SK-N-SH treated with all-trans-retinoic acid at 6 μM for 48 hours (cell line): ENCODE data around the gene SMAD9.

Source experiments
- ATAC-seq: fragments of 200-7000 bp; cut with Tn5 transposase; 3 replicates; pipeline ENCODE4 v1.9.1; 2020; ENCODE audit warnings: mild to moderate bottlenecking, moderate library complexity
- ARNTL ChIP-seq: fragments of 450-650 bp; formaldehyde crosslinking; IDR thresholded peaks from 2 replicates; pipeline ENCODE4 v1.5.0; 2020; ENCODE audit warnings: low read depth, mild to moderate bottlenecking, moderate library complexity, borderline replicate concordance
- BACH2 ChIP-seq: fragments of 250-450 bp; sonication (Bioruptor Pico); IDR thresholded peaks from 2 replicates; pipeline ENCODE4 v1.9.0; 2021; ENCODE audit warnings: mild to moderate bottlenecking, borderline replicate concordance
- CSDC2 ChIP-seq: fragments of 250-450 bp; sonication (Bioruptor Pico); IDR thresholded peaks from 2 replicates; pipeline ENCODE4 v1.5.0; 2020; ENCODE audit warnings: mild to moderate bottlenecking, moderate library complexity
- CSRNP3 ChIP-seq: fragments of 250-450 bp; sonication (Bioruptor Pico); IDR thresholded peaks from 2 replicates; pipeline ENCODE4 v1.5.1; 2021; ENCODE audit warnings: mild to moderate bottlenecking, moderate library complexity
- ESRRG ChIP-seq: fragments of 250-450 bp; sonication (Bioruptor Pico); IDR thresholded peaks from 2 replicates; pipeline ENCODE4 v1.6.1; 2021; ENCODE audit warnings: mild to moderate bottlenecking
- GLIS3 ChIP-seq: fragments of 250-450 bp; sonication (Bioruptor Pico); IDR thresholded peaks from 2 replicates; pipeline ENCODE4 v1.5.0; 2020; ENCODE audit warnings: mild to moderate bottlenecking, moderate library complexity
- ISL1 ChIP-seq: fragments of 250-450 bp; sonication (Bioruptor Pico); IDR thresholded peaks from 2 replicates; pipeline ENCODE4 v2.1.2; 2022; ENCODE audit warnings: mild to moderate bottlenecking, moderate library complexity
- OSR1 ChIP-seq: fragments of 250-450 bp; sonication (Bioruptor Pico); IDR thresholded peaks from 2 replicates; pipeline ENCODE4 v1.8.0; 2022; ENCODE audit warnings: moderate library complexity, mild to moderate bottlenecking, inconsistent platforms
- PPARA ChIP-seq: fragments of 250-450 bp; sonication (Bioruptor Pico); IDR thresholded peaks from 2 replicates; pipeline ENCODE4 v1.5.0; 2020; ENCODE audit warnings: mild to moderate bottlenecking, borderline replicate concordance
- RARB ChIP-seq: fragments of 250-450 bp; sonication (Bioruptor Pico); IDR thresholded peaks from 2 replicates; pipeline ENCODE4 v1.8.0; 2021; ENCODE audit warnings: mild to moderate bottlenecking, moderate library complexity
- SNAI2 ChIP-seq: fragments of 250-450 bp; sonication (Bioruptor Pico); IDR thresholded peaks from 2 replicates; pipeline ENCODE4 v1.5.0; 2020; ENCODE audit warnings: mild to moderate bottlenecking, moderate library complexity
- TCF4 ChIP-seq: fragments of 250-450 bp; sonication (Bioruptor Pico); IDR thresholded peaks from 2 replicates; pipeline ENCODE4 v1.8.0; 2021; ENCODE audit warnings: mild to moderate bottlenecking, moderate library complexity, borderline replicate concordance
- TOX ChIP-seq: fragments of 250-450 bp; sonication (Bioruptor Pico); IDR thresholded peaks from 2 replicates; pipeline ENCODE4 v1.8.0; 2021; ENCODE audit warnings: mild to moderate bottlenecking, moderate library complexity, borderline replicate concordance
- ZC3H10 ChIP-seq: fragments of 250-450 bp; sonication (Bioruptor Pico); IDR thresholded peaks from 2 replicates; pipeline ENCODE4 v1.5.1; 2021; ENCODE audit warnings: mild to moderate bottlenecking, moderate library complexity
- ZFP3 ChIP-seq: fragments of 250-450 bp; sonication (Bioruptor Pico); IDR thresholded peaks from 2 replicates; pipeline ENCODE4 v1.5.0; 2020; ENCODE audit warnings: mild to moderate bottlenecking, moderate library complexity
- ZFP30 ChIP-seq: fragments of 450-650 bp; formaldehyde crosslinking; IDR thresholded peaks from 2 replicates; pipeline ENCODE4 v1.5.0; 2022; ENCODE audit warnings: mild to moderate bottlenecking, moderate library complexity
- ZNF565 ChIP-seq: fragments of 450-650 bp; formaldehyde crosslinking; conservative IDR thresholded peaks from 2 replicates; pipeline ENCODE4 v1.5.0; 2020; ENCODE audit warnings: low read depth, mild to moderate bottlenecking, moderate library complexity
- ZNF70 ChIP-seq: fragments of 450-650 bp; formaldehyde crosslinking; IDR thresholded peaks from 2 replicates; pipeline ENCODE4 v1.5.0; 2020; ENCODE audit warnings: mild to moderate bottlenecking, moderate library complexity
- ZNF8 ChIP-seq: fragments of 450-650 bp; formaldehyde crosslinking; IDR thresholded peaks from 2 replicates; pipeline ENCODE4 v1.5.0; 2020; ENCODE audit warnings: mild to moderate bottlenecking, moderate library complexity
- TF ChIP-seq, protein P1 (sequence below): fragments of 250-450 bp; sonication (Bioruptor Pico); IDR thresholded peaks from 2 replicates; pipeline ENCODE4 v1.8.0; 2021; ENCODE audit warnings: low read depth, mild to moderate bottlenecking, moderate library complexity, borderline replicate concordance
- TF ChIP-seq, protein P2 (sequence below): fragments of 250-450 bp; sonication (Bioruptor Pico); IDR thresholded peaks from 2 replicates; pipeline ENCODE4 v1.5.0; 2020; ENCODE audit warnings: mild to moderate bottlenecking, moderate library complexity
- TF ChIP-seq, protein P3 (sequence below): fragments of 250-450 bp; sonication (Bioruptor Pico); IDR thresholded peaks from 2 replicates; pipeline ENCODE4 v1.5.1; 2020; ENCODE audit warnings: low read depth, mild to moderate bottlenecking, moderate library complexity
- TF ChIP-seq, protein P4 (sequence below): fragments of 250-450 bp; sonication (Bioruptor Pico); IDR thresholded peaks from 2 replicates; pipeline ENCODE4 v1.8.0; 2020; ENCODE audit warnings: mild to moderate bottlenecking, moderate library complexity, borderline replicate concordance

Gene SMAD9

GRCh38 chr13:36917311-36917710, 2.7 kb downstream of the SMAD9 start:
- peak; percentile 14 for ATAC-seq
- TF ChIP-seq ISL1 (CRISPR knock-in tag) (0 out of 2 replicates have a peak, but pooled peaks have one; percentile 28), PPARA (CRISPR knock-in tag) (no peak), TCF4 (CRISPR knock-in tag) (no peak), ZNF565 (CRISPR knock-in tag) (no peak)

GRCh38 chr13:36915896-36916640, 4.0 kb downstream of the SMAD9 start:
- ATAC-seq, result no peak
- TF ChIP-seq ISL1 (CRISPR knock-in tag) (peak; percentile 68), ZNF70 (no peak), ZNF565 (CRISPR knock-in tag) (0 out of 2 replicates have a peak, but pooled peaks have one; percentile 41), SNAI2 (CRISPR knock-in tag) (no peak), TOX (CRISPR knock-in tag) (no peak), CSRNP3 (CRISPR knock-in tag) (no peak), ZFP3 (CRISPR knock-in tag) (peak; percentile 49; the same call in 1 of the 2 replicates), OSR1 (CRISPR knock-in tag) (no peak), ZC3H10 (CRISPR knock-in tag) (no peak), BACH2 (no peak), ZFP30 (no peak), RARB (CRISPR knock-in tag) (no peak), TCF4 (CRISPR knock-in tag) (0 out of 2 replicates have a peak, but pooled peaks have one; percentile 30), PPARA (CRISPR knock-in tag) (no peak), ESRRG (no peak), ARNTL (no peak), ZNF8 (peak; percentile 32; the same call in 1 of the 2 replicates), CSDC2 (no peak), GLIS3 (CRISPR knock-in tag) (no peak)
- TF ChIP-seq, protein P1, sequence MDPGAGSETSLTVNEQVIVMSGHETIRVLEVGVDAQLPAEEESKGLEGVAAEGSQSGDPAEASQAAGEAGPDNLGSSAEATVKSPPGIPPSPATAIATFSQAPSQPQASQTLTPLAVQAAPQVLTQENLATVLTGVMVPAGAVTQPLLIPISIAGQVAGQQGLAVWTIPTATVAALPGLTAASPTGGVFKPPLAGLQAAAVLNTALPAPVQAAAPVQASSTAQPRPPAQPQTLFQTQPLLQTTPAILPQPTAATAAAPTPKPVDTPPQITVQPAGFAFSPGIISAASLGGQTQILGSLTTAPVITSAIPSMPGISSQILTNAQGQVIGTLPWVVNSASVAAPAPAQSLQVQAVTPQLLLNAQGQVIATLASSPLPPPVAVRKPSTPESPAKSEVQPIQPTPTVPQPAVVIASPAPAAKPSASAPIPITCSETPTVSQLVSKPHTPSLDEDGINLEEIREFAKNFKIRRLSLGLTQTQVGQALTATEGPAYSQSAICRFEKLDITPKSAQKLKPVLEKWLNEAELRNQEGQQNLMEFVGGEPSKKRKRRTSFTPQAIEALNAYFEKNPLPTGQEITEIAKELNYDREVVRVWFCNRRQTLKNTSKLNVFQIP (CRISPR knock-in tag), result no peak
- TF ChIP-seq, protein P2, sequence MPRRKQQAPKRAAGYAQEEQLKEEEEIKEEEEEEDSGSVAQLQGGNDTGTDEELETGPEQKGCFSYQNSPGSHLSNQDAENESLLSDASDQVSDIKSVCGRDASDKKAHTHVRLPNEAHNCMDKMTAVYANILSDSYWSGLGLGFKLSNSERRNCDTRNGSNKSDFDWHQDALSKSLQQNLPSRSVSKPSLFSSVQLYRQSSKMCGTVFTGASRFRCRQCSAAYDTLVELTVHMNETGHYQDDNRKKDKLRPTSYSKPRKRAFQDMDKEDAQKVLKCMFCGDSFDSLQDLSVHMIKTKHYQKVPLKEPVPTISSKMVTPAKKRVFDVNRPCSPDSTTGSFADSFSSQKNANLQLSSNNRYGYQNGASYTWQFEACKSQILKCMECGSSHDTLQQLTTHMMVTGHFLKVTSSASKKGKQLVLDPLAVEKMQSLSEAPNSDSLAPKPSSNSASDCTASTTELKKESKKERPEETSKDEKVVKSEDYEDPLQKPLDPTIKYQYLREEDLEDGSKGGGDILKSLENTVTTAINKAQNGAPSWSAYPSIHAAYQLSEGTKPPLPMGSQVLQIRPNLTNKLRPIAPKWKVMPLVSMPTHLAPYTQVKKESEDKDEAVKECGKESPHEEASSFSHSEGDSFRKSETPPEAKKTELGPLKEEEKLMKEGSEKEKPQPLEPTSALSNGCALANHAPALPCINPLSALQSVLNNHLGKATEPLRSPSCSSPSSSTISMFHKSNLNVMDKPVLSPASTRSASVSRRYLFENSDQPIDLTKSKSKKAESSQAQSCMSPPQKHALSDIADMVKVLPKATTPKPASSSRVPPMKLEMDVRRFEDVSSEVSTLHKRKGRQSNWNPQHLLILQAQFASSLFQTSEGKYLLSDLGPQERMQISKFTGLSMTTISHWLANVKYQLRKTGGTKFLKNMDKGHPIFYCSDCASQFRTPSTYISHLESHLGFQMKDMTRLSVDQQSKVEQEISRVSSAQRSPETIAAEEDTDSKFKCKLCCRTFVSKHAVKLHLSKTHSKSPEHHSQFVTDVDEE (CRISPR knock-in tag), result peak; percentile 59; the same call in 1 of the 2 replicates
- TF ChIP-seq, protein P3, sequence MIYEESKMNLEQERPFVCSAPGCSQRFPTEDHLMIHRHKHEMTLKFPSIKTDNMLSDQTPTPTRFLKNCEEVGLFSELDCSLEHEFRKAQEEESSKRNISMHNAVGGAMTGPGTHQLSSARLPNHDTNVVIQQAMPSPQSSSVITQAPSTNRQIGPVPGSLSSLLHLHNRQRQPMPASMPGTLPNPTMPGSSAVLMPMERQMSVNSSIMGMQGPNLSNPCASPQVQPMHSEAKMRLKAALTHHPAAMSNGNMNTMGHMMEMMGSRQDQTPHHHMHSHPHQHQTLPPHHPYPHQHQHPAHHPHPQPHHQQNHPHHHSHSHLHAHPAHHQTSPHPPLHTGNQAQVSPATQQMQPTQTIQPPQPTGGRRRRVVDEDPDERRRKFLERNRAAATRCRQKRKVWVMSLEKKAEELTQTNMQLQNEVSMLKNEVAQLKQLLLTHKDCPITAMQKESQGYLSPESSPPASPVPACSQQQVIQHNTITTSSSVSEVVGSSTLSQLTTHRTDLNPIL (CRISPR knock-in tag), result no peak
- TF ChIP-seq, protein P4, sequence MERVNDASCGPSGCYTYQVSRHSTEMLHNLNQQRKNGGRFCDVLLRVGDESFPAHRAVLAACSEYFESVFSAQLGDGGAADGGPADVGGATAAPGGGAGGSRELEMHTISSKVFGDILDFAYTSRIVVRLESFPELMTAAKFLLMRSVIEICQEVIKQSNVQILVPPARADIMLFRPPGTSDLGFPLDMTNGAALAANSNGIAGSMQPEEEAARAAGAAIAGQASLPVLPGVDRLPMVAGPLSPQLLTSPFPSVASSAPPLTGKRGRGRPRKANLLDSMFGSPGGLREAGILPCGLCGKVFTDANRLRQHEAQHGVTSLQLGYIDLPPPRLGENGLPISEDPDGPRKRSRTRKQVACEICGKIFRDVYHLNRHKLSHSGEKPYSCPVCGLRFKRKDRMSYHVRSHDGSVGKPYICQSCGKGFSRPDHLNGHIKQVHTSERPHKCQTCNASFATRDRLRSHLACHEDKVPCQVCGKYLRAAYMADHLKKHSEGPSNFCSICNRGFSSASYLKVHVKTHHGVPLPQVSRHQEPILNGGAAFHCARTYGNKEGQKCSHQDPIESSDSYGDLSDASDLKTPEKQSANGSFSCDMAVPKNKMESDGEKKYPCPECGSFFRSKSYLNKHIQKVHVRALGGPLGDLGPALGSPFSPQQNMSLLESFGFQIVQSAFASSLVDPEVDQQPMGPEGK (CRISPR knock-in tag), result peak; percentile 53; the same call in 1 of the 2 replicates
